Fibroblast of pulmonary artery (primary cell): ENCODE data around the gene GNG7.
"Not testable (repeated sequence)": the region's sequence is repeated elsewhere in the genome, so short reads cannot be mapped to it uniquely, and the experiment has no call there.

ENCODE experiments used
- DNase-seq: peaks from one replicate; pipeline ENCODE4 v3.0.0-alpha.2; 2010; ENCODE audit warnings: low read depth
- H3K4me3 ChIP-seq: replicated peaks from 2 replicates; pipeline ENCODE4 v1.5.1; 2011; ENCODE audit warnings: low read depth, mild to moderate bottlenecking, control low read depth, low read length, moderate library complexity
- CTCF ChIP-seq: IDR thresholded peaks from 2 replicates; pipeline ENCODE4 v1.5.1; 2011; ENCODE audit warnings: mild to moderate bottlenecking, control low read depth, low read length, inconsistent platforms; ENCODE audit errors: missing control alignments

The GNG7 gene

GRCh38 chr19:2469102-2469914 is 233.2 kb downstream of the GNG7 start:
- DNase-seq = peak; percentile 76
- H3K4me3 ChIP-seq = no peak overlapping the region
- no peak for TF ChIP-seq CTCF

GRCh38 chr19:2468596-2468995 is 233.9 kb downstream of the GNG7 start:
- H3K4me3 ChIP-seq = no peak overlapping the region
- TF ChIP-seq CTCF = no peak
- no peak for DNase-seq

GRCh38 chr19:2464389-2464788 is 238.1 kb downstream of the GNG7 start:
- H3K4me3 ChIP-seq = no peak overlapping the region
- no peak for TF ChIP-seq CTCF
- DNase-seq = no peak

GRCh38 chr19:2463694-2464093 is 238.8 kb downstream of the GNG7 start:
- H3K4me3 ChIP-seq = not testable (repeated sequence)

GRCh38 chr19:2462635-2463421 is 239.7 kb downstream of the GNG7 start:
- peak; percentile 96 for DNase-seq
- peak overlapping the region; percentile 73 for H3K4me3 ChIP-seq
- no peak for TF ChIP-seq CTCF

More at GRCh38 chr19:2463694-2464093, 238.8 kb downstream of the GNG7 start:
- DNase-seq = not testable (repeated sequence)

GRCh38 chr19:2461751-2462634 is 240.5 kb downstream of the GNG7 start:
- peak; percentile 20 for TF ChIP-seq CTCF
- H3K4me3 ChIP-seq = peak overlapping the region; percentile 73
- peak; percentile 55 for DNase-seq
